ENCODE data around the gene MLYCD.

MLYCD gene

DNA sequence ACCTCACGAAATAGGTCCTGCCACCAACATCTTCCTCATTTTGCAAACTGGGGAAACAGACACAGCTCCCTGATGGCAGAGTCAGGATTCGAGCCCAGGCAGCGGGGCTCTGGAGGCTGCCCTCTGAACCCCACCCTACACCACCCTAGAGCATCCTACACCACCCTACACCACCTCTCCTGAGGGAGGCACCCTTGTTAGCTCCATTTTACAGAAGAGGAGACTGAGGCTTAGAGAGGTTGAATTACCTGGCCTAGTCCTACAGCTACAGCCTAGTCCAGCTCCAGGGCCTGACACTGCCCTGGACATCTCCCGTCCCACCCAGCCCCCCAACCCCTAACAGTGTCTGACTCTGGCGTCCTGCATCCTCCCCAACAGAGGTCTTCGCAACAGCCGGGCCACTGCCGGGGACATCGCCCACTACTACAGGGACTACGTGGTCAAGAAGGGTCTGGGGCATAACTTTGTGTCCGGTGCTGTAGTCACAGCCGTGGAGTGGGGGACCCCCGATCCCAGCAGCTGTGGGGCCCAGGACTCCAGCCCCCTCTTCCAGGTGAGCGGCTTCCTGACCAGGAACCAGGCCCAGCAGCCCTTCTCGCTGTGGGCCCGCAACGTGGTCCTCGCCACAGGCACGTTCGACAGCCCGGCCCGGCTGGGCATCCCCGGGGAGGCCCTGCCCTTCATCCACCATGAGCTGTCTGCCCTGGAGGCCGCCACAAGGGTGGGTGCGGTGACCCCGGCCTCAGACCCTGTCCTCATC is 65.9 kb downstream of the MLYCD start:
- peaks cover 0 to 4% of the 10 kb centered on the region in 2 donors for H3K4me1 Mint-ChIP-seq (ENCODE audit: low read depth in 2 of 2)
- DNase-seq (no peak), ATAC-seq (replicated peaks) (no peak)
- no peaks in the 10 kb centered on the region for H3K36me3 Mint-ChIP-seq (ENCODE audit: insufficient read depth)
- H3K27ac Mint-ChIP-seq, result no peak overlapping the region
- no peak overlapping the region for H3K4me3 Mint-ChIP-seq
- H3K9me3 Mint-ChIP-seq, result no peaks in the 10 kb centered on the region
- H3K27me3 Mint-ChIP-seq, result peaks cover 16 to 27% of the 10 kb centered on the region in 2 donors

DNA sequence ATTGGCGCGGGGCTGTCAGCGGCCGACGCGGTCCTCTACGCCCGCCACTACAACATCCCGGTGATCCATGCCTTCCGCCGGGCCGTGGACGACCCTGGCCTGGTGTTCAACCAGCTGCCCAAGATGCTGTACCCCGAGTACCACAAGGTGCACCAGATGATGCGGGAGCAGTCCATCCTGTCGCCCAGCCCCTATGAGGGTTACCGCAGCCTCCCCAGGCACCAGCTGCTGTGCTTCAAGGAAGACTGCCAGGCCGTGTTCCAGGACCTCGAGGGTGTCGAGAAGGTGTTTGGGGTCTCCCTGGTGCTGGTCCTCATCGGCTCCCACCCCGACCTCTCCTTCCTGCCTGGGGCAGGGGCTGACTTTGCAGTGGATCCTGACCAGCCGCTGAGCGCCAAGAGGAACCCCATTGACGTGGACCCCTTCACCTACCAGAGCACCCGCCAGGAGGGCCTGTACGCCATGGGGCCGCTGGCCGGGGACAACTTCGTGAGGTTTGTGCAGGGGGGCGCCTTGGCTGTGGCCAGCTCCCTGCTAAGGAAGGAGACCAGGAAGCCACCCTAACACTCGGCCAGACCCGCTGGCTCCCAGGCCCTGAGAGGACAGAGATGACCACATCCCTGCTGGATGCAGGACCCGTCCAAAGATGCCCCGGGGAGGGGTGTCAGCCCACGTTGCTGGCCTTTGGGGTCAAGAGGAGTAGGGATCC is 66.7 kb downstream of the MLYCD start:
- Mint-ChIP-seq H3K27me3 (peaks cover 19 to 34% of the 10 kb centered on the region in 2 donors), H3K27ac (no peak overlapping the region), H3K4me1 (ENCODE audit: low read depth in 2 of 2) (peaks cover 0 to 4% of the 10 kb centered on the region in 2 donors), H3K9me3 (no peaks in the 10 kb centered on the region), H3K36me3 (ENCODE audit: insufficient read depth) (no peaks in the 10 kb centered on the region), H3K4me3 (no peak overlapping the region)
- DNase-seq (no peak), ATAC-seq (replicated peaks) (no peak)

DNA sequence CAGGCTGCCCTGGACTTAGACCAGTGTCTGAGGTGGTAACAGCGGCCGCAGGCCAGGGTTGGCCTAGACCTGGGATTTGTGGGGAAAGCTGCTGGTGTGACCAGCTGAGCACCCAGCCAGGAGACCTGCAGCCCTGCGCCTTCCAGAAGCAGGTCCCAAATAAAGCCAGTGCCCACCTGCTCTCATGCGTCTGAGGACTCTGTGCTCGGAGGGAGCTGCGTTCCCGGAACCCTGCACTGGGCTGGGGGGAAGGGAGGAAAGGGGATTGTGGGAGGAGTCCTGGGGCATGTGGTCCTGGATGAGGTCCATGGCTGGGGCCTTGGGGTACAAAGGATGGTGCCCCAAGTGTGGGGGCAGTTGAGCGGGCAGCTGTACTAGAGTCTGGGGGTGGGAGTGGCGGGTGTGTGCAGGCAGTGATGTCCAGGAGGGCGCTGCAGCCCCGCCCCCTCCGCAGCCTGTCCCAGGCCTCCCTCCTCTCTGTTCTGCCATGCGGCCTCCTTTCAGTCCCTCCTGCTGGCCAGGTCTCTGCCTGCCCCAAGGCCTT is 67.3 kb downstream of the MLYCD start:
- no peak for DNase-seq
- H3K9me3 Mint-ChIP-seq, result no peaks in the 10 kb centered on the region
- H3K27me3 Mint-ChIP-seq, result peaks cover 19 to 38% of the 10 kb centered on the region in 2 donors
- H3K27ac Mint-ChIP-seq, result no peak overlapping the region
- no peaks in the 10 kb centered on the region for H3K36me3 Mint-ChIP-seq (ENCODE audit: insufficient read depth)
- H3K4me1 Mint-ChIP-seq (ENCODE audit: low read depth in 2 of 2), result peaks cover 0 to 4% of the 10 kb centered on the region in 2 donors
- H3K4me3 Mint-ChIP-seq, result no peak overlapping the region
- ATAC-seq (replicated peaks), result no peak

DNA sequence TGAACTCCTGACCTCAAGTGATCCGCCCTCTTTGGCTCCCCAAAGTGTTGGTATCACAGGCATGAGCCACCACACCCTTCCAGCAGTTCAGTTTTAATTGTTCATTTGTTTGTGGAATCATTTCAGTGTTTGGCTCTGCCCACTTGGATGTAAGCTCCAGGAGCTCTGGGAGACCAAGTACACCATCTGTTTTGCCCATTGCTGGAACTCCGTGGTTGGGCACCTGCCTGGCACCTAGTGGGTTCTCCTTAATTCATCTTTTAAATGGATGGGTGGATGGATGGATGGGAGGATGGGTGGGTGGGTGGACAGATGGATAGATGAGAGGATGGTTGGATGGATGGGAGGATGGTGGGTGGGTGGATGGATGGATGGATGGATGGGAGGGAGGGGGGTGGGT is 68.2 kb downstream of the MLYCD start:
- DNase-seq (no peak), ATAC-seq (replicated peaks) (no peak)
- H3K4me1 Mint-ChIP-seq (ENCODE audit: low read depth in 2 of 2), result peaks cover 0 to 4% of the 10 kb centered on the region in 2 donors
- no peak overlapping the region for H3K4me3 Mint-ChIP-seq
- no peaks in the 10 kb centered on the region for H3K36me3 Mint-ChIP-seq (ENCODE audit: insufficient read depth)
- no peaks in the 10 kb centered on the region for H3K9me3 Mint-ChIP-seq
- H3K27me3 Mint-ChIP-seq, result peaks cover 19 to 45% of the 10 kb centered on the region in 2 donors
- no peak overlapping the region for H3K27ac Mint-ChIP-seq

DNA sequence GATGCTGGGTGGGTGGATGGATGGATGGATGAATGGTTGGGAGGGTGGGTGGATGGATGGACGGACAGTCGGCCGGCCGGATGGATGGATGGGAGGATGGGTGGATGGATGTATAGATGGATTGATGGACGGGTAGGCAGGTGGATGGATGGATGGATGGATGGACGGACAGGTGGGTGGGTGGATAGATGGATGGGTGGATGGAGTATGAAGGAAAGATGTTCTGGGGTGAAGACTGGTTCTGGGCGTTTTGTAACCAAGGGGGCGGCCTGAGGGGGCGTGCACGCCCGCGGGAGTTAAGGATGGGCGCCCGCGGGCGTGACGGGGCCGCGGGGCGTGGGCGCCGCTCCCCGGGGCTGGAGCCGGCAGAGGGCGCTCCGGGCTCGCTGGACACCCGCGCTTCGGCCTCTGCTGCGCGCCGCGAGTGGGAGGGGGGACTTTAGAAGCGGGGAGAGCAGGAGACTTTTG is 69.0 kb downstream of the MLYCD start, which contains the start of gene NECAB2:
TSS of gene NECAB2 (plus strand) at position 407 of the 468 bp plus-strand sequence. CDS start 405 bp downstream, outside the sequence.
- H3K4me3 Mint-ChIP-seq, result peak within 1 kb of the TSS; percentile 46 to 57
- H3K27ac Mint-ChIP-seq, result no peak within 1 kb of the TSS

DNA sequence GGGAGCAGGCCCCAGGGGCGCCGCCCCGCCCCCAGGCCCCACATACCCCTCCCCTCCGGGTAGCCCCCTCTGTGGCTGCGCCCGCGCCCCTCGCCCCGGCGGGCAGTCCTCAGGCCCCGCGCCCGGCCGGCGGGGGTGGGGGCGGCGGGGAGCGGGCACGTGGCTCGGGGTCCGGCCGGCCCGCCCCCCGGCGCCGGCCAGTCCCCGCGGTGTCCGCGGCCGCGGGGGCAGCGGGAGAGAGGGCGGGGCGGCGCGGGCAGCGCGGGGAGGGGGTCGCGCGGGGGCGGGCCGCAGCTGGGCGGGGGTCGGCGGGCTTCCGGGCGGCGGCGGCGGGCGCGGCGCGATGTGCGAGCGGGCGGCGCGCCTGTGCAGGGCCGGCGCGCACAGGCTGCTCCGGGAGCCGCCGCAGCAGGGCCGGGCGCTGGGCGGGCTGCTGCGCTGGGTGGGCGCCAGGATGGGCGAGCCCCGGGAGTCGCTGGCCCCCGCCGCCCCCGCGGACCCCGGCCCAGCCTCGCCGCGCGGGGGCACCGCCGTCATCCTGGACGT is 69.5 kb downstream of the MLYCD start:
- Mint-ChIP-seq H3K36me3 (ENCODE audit: insufficient read depth) (no peaks in the 10 kb centered on the region), H3K27ac (no peak overlapping the region)

More for the DNA sequence above, 69.0 kb downstream of the MLYCD start, which contains the start of gene NECAB2:
- DNase-seq (no peak), ATAC-seq (replicated peaks) (no peak)
- no peaks in the 10 kb centered on the region for H3K9me3 Mint-ChIP-seq
- peaks cover 0 to 4% of the 10 kb centered on the region in 2 donors for H3K4me1 Mint-ChIP-seq (ENCODE audit: low read depth in 2 of 2)
- peaks cover 19 to 50% of the 10 kb centered on the region in 2 donors for H3K27me3 Mint-ChIP-seq
- H3K36me3 Mint-ChIP-seq (ENCODE audit: insufficient read depth), result no peaks in the 10 kb centered on the region

DNA sequence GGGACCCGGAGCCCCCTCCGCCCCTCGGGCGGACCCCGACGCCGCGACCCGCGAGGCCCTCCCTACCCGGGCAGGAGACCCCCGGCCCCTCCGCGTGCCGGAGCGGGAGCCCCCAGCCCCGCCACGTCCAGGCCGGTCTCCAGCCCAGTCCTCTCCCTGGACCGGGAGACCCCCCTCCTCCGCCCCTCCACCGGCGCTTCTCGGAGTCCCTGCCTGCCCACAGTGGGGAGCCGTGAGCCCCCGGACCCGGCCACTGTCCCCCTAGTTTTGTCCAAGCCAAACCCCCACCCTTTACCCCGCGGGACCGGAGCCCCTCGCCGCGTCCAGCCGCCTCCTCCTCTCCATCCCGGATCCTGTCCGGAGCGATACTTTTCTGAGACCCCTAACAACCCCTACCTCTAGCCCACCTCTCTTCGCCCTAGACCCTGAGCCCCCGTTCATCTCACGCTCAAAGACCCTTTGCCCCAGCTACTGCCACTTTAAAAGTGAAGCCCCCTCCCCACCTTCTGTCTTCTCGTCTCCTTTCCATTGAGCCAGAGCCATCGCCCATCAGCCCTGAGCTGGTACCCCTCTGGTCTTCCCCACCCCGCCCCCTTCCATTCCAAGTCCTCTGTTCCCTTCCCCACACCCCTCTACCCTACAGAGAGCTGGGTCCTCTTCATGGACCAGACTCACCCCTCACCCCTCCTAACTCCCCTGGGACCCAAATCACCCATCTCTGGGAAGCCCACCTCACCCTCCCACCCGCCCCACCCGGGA is 70.2 kb downstream of the MLYCD start:
- no peak for ATAC-seq (replicated peaks)
- peaks cover 0 to 4% of the 10 kb centered on the region in 2 donors for H3K4me1 Mint-ChIP-seq (ENCODE audit: low read depth in 2 of 2)
- peak overlapping the region; percentile 40 to 46 for H3K4me3 Mint-ChIP-seq
- H3K27me3 Mint-ChIP-seq, result peaks cover 19 to 61% of the 10 kb centered on the region in 2 donors
- H3K36me3 Mint-ChIP-seq (ENCODE audit: insufficient read depth), result no peaks in the 10 kb centered on the region
- H3K9me3 Mint-ChIP-seq, result no peaks in the 10 kb centered on the region
- DNase-seq, result no peak
- no peak overlapping the region for H3K27ac Mint-ChIP-seq

More for the DNA sequence above, 69.5 kb downstream of the MLYCD start:
- no peaks in the 10 kb centered on the region for H3K9me3 Mint-ChIP-seq
- no peak overlapping the region for H3K4me3 Mint-ChIP-seq
- ATAC-seq (replicated peaks) (no peak), DNase-seq (no peak)
- H3K4me1 Mint-ChIP-seq (ENCODE audit: low read depth in 2 of 2), result peaks cover 0 to 4% of the 10 kb centered on the region in 2 donors
- H3K27me3 Mint-ChIP-seq, result peaks cover 19 to 55% of the 10 kb centered on the region in 2 donors

DNA sequence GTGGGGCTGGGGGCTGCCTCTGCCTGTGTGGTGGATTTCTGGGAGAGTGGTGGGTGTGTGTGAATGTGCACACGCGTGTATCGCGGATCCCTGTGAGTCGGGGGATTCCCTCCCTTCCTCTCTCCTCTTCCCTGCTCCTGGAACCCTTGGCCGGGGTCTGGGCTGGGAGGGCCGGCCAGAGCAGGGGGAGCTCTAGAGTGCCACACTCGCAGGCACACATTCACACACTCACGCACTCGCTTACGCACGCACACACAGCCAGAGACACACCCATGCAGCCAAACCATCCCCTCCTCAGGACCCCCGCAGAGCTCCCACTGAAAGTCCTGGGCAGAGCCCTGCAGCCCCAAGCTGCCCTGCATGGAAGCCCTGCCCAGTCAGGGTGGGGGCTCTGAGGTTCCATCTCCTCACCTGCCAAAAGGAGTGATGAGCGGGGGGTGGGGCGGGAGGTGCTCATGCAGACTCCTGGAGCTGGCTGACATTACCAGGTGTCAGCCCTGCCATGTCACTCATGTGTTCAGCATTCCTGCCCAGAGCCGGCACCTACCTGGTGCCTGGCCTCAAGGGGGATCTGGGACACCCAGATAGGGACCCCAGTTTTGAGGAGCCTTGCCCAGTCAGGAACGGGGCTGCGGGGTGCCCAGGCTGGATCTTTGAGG is 71.0 kb downstream of the MLYCD start:
- DNase-seq (no peak), ATAC-seq (replicated peaks) (no peak)
- H3K4me3 Mint-ChIP-seq, result peak overlapping the region; percentile 46 to 58
- no peak overlapping the region for H3K27ac Mint-ChIP-seq
- H3K9me3 Mint-ChIP-seq, result no peaks in the 10 kb centered on the region
- H3K4me1 Mint-ChIP-seq (ENCODE audit: low read depth in 2 of 2), result peaks cover 0 to 4% of the 10 kb centered on the region in 2 donors
- H3K36me3 Mint-ChIP-seq (ENCODE audit: insufficient read depth), result no peaks in the 10 kb centered on the region
- H3K27me3 Mint-ChIP-seq, result peaks cover 19 to 69% of the 10 kb centered on the region in 2 donors

DNA sequence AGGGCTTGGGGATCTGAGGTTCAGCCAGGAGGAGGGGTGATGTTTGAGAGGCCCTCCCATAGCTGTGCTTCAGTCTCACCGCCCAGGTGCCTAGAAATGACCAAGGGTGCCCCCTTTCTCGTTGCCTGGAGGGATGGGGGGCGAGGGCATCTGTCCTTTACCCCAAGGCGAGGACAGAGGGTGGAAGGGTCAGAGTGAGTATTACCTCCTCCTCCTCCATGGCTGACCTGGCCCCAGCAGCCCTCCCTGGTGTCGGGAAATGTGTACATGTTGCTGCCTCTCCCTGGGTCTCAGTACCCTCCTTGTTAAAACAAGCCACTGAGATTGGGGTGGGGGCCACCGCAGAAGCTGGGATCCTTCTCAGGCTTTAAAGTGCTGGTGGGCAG is 71.5 kb downstream of the MLYCD start:
- Mint-ChIP-seq H3K4me3 (no peak overlapping the region), H3K27ac (no peak overlapping the region), H3K9me3 (no peaks in the 10 kb centered on the region), H3K4me1 (ENCODE audit: low read depth in 2 of 2) (peaks cover 0 to 4% of the 10 kb centered on the region in 2 donors), H3K36me3 (ENCODE audit: insufficient read depth) (no peaks in the 10 kb centered on the region), H3K27me3 (peaks cover 19 to 74% of the 10 kb centered on the region in 2 donors)
- no peak for ATAC-seq (replicated peaks)
- DNase-seq, result no peak

DNA sequence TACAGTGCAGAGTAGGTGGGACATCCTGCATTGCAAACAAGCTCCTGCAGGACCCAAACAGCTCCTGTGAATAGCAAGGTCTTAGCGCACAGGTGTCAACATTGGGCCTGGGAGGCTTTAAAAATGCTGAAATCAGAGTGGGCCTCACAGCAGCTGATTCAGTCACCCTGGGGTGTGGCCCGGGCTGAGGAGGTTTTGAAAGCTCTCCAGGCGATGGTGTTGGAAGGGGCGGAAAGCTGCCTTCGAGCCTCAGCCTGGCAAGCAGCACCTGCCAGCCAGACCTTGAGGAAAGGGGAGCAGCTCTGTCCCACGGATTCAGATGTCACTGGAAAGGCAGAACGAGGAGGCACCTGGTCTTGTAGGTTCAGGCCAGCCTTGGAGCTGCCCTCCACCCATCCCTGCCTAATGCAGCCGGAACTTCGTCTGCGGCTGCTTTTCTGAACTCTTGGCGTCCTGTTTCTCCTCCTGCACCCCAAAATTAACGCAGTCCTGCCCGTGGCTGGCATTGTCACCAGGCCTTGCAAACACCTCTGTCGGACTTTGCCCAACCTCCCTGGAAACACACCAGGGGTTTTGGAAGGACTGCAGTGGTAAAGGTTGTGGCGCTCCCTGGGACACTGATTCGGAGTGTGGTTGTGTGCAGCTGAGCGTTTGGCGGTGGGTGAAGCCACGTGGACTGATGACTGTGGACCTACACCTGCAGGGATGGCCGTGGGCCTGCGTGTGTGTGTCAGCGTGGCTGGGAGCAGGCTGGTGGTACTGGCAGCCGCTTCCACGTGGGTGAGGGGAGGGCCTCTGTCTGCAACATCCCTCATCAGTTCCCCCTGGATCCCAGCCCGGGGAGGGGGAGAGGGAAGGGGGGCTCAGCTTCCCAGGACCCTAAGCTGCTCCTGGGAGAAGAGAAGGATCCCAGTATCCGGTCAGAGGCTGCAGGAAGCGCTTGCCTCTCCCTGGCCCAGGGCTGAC is 72.5 kb downstream of the MLYCD start:
- Mint-ChIP-seq H3K27me3 (peaks cover 19 to 70% of the 10 kb centered on the region in 2 donors), H3K4me3 (no peak overlapping the region), H3K9me3 (no peaks in the 10 kb centered on the region), H3K36me3 (ENCODE audit: insufficient read depth) (no peaks in the 10 kb centered on the region), H3K27ac (no peak overlapping the region), H3K4me1 (ENCODE audit: low read depth in 2 of 2) (peaks cover 0 to 4% of the 10 kb centered on the region in 2 donors)
- ATAC-seq (replicated peaks), result no peak
- DNase-seq, result no peak

DNA sequence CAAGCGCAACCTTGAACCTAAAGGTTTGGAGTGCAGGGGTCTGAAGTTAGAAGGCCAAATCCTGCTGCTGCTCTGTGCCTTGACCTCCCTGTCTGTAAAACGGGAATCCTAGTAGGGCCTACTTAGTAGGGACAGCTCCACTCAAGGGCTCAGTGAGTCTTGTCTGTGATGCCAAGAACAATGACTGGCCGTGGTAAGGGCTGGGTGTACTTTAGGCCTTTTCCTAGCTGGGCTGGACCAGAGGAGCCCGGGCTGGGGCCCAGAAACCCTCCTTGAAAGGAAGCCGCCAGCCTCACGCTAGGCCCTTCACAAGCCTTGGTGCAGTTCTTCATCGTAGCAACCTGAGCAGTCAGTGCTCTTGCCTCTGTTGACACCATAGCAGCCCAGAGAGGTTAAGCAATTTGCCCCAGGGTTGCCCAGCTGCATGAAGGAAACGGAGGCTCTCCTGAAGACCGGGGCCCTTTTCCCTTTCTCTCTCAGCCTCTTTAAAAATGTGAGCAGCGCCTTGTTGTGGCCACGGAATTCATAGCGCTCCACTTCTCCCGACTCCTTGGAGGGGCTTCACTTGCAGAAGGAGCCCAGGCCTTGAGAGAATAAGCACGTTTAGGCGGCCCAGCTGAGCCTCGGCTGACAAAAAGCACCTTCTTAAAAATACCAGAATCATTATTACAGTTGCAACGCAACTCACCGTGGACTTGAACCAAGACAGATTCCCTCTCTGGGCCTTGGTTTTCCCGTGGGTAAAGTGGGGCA is 73.5 kb downstream of the MLYCD start:
- ATAC-seq (replicated peaks) (no peak), DNase-seq (no peak)
- H3K4me1 Mint-ChIP-seq (ENCODE audit: low read depth in 2 of 2), result peaks cover 0 to 4% of the 10 kb centered on the region in 2 donors
- no peak overlapping the region for H3K27ac Mint-ChIP-seq
- H3K36me3 Mint-ChIP-seq (ENCODE audit: insufficient read depth), result no peaks in the 10 kb centered on the region
- H3K4me3 Mint-ChIP-seq, result no peak overlapping the region
- no peaks in the 10 kb centered on the region for H3K9me3 Mint-ChIP-seq
- H3K27me3 Mint-ChIP-seq, result peaks cover 19 to 78% of the 10 kb centered on the region in 2 donors
